ENCODE measurements around the gene SPEM3.

DNA sequence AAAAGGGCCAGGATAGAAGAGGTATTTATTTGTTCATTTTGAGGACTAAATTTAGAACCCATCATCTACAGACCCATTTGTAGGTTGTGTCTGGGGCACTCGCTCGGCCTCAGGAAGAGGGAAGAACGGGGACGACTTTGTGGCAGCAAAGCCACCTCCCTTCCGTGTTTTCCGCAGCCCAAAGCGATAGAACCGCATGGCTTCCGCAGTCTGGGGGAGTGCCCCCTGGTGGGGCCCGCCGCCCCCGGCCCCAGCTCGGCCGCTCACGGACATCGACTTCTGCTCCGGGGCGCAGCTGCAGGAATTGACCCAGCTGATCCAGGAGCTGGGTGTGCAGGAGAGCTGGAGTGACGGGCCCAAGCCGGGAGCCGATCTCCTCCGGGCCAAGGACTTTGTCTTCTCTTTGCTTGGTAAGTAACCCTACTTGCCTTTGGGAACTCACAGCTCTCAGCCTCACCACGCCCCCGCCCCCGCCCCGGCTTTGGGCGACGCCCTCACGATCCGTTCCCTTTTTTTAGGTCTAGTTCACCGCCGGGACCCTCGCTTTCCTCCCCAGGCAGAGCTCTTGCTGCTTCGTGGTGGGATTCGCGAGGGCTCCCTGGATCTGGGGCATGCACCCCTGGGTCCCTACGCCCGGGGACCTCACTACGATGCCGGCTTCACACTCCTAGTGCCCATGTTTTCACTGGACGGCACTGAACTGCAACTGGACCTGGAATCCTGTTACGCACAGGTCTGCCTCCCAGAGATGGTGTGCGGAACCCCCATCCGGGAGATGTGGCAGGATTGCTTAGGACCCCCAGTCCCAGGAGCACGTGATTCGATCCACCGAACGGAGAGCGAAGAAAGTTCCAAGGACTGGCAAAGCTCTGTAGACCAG lies 7.3 kb downstream of the SPEM3 start:
- TF ChIP-seq, protein P1, sequence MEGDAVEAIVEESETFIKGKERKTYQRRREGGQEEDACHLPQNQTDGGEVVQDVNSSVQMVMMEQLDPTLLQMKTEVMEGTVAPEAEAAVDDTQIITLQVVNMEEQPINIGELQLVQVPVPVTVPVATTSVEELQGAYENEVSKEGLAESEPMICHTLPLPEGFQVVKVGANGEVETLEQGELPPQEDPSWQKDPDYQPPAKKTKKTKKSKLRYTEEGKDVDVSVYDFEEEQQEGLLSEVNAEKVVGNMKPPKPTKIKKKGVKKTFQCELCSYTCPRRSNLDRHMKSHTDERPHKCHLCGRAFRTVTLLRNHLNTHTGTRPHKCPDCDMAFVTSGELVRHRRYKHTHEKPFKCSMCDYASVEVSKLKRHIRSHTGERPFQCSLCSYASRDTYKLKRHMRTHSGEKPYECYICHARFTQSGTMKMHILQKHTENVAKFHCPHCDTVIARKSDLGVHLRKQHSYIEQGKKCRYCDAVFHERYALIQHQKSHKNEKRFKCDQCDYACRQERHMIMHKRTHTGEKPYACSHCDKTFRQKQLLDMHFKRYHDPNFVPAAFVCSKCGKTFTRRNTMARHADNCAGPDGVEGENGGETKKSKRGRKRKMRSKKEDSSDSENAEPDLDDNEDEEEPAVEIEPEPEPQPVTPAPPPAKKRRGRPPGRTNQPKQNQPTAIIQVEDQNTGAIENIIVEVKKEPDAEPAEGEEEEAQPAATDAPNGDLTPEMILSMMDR (IDR thresholded peaks at IDR 0.05), result no peak
- TF ChIP-seq POLR2A (IDR thresholded peaks at IDR 0.05), result no peak
